Liver (tissue), 9 donors: ENCODE results near the gene IFNG. TPM values are rescaled to one million over a fixed set of nuclear protein-coding genes. Genes with fewer than 3 reads are reported as not detected.

Experiments used
- DNase-seq: peaks from one replicate; pipeline ENCODE4 v3.0.0-alpha.2; 2017; ENCODE audit warnings: low spot score
- H3K27ac ChIP-seq, 2 donors: one replicate each; pipeline ENCODE4 v1.7.0; 2013; ENCODE audit warnings: inconsistent platforms in 2 of 2, low read length in 2 of 2, control low read depth in 1 of 2, low read depth in 1 of 2, mild to moderate bottlenecking in 1 of 2
- H3K27me3 ChIP-seq, 4 donors: one replicate each; pipeline versions ENCODE4 v1.6.1 to v1.7.0; 2013; ENCODE audit warnings: low read length in 3 of 4, inconsistent platforms in 1 of 4, mild to moderate bottlenecking in 1 of 4, moderate library complexity in 1 of 4; ENCODE audit not compliant: control insufficient read depth in 4 of 4, insufficient read depth in 4 of 4
- H3K36me3 ChIP-seq, 4 donors: one replicate each; pipeline versions ENCODE4 v1.6.1 to v1.7.0; 2013; ENCODE audit warnings: low read length in 3 of 4, mild to moderate bottlenecking in 3 of 4, low read depth in 1 of 4, moderate library complexity in 1 of 4; ENCODE audit not compliant: control insufficient read depth in 4 of 4, insufficient read depth in 3 of 4
- H3K4me1 ChIP-seq, 4 donors: one replicate each; pipeline versions ENCODE4 v1.6.1 to v1.7.0; 2013; ENCODE audit warnings: low read length in 3 of 4, mild to moderate bottlenecking in 3 of 4, moderate library complexity in 1 of 4; ENCODE audit not compliant: control insufficient read depth in 4 of 4, insufficient read depth in 4 of 4
- H3K4me3 ChIP-seq, 3 donors: one replicate each; pipeline versions ENCODE4 v1.6.1 to v1.7.0; 2013; ENCODE audit warnings: low read length in 3 of 3, control low read depth in 1 of 3, low read depth in 1 of 3, mild to moderate bottlenecking in 1 of 3
- H3K9ac ChIP-seq, 2 donors: one replicate each; pipeline ENCODE4 v1.7.0; 2013; ENCODE audit warnings: low read length in 2 of 2, mild to moderate bottlenecking in 2 of 2, moderate library complexity in 2 of 2, control low read depth in 1 of 2, low read depth in 1 of 2
- H3K9me3 ChIP-seq, 4 donors: one replicate each; pipeline versions ENCODE4 v1.6.1 to v1.7.0; 2013; ENCODE audit warnings: low read length in 3 of 4; ENCODE audit not compliant: control insufficient read depth in 4 of 4
- CTCF ChIP-seq: fragments of 150-350 bp; IDR thresholded peaks from 2 replicates; pipeline ENCODE4 v1.5.1; 2017; ENCODE audit warnings: improper control_type of control experiment, low read depth, low read length; ENCODE audit not compliant: missing input control
- EGR1 ChIP-seq, 2 donors: IDR thresholded peaks; 2 replicates each; pipeline ENCODE4 v1.6.1; 2016 to 2018; ENCODE audit warnings: antibody characterized with exemption in 2 of 2, low read depth in 2 of 2
- FOXA1 ChIP-seq: IDR thresholded peaks from 2 replicates; pipeline ENCODE4 v1.6.1; 2016; ENCODE audit warnings: antibody characterized with exemption
- FOXA2 ChIP-seq: IDR thresholded peaks from 2 replicates; pipeline ENCODE4 v1.6.1; 2016; ENCODE audit warnings: antibody characterized with exemption
- GABPA ChIP-seq, 2 donors: IDR thresholded peaks in 1 of 2; conservative IDR thresholded peaks in 1 of 2; 2 replicates each; pipeline ENCODE4 v1.6.1; 2016; ENCODE audit warnings: antibody characterized with exemption in 2 of 2, mild to moderate bottlenecking in 1 of 2, moderate library complexity in 1 of 2
- HNF4A ChIP-seq, 2 donors: conservative IDR thresholded peaks; 2 replicates each; pipeline ENCODE4 v1.6.1; 2016; ENCODE audit warnings: antibody characterized with exemption in 2 of 2, mild to moderate bottlenecking in 2 of 2
- HNF4G ChIP-seq: IDR thresholded peaks from 2 replicates; pipeline ENCODE4 v1.6.1; 2016; ENCODE audit warnings: antibody characterized with exemption
- JUND ChIP-seq, 2 donors: IDR thresholded peaks; 2 replicates each; pipeline ENCODE4 v1.6.1; 2016; ENCODE audit warnings: antibody characterized with exemption in 2 of 2
- MAX ChIP-seq: IDR thresholded peaks from 2 replicates; pipeline ENCODE4 v1.6.1; 2016; ENCODE audit warnings: antibody characterized with exemption
- NR2F2 ChIP-seq: IDR thresholded peaks from 2 replicates; pipeline ENCODE4 v1.6.1; 2016; ENCODE audit warnings: antibody characterized with exemption
- RAD21 ChIP-seq, 2 donors: IDR thresholded peaks; 2 replicates each; pipeline ENCODE4 v1.6.1; 2016; ENCODE audit warnings: antibody characterized with exemption in 2 of 2, mild to moderate bottlenecking in 2 of 2
- RXRA ChIP-seq, 2 donors: IDR thresholded peaks; 2 replicates each; pipeline ENCODE4 v1.6.1; 2017 to 2018; ENCODE audit warnings: antibody characterized with exemption in 2 of 2, mild to moderate bottlenecking in 1 of 2
- SP1 ChIP-seq: IDR thresholded peaks from 2 replicates; pipeline ENCODE4 v1.6.1; 2018; ENCODE audit warnings: antibody characterized with exemption, mild to moderate bottlenecking
- TAF1 ChIP-seq: conservative IDR thresholded peaks from 2 replicates; pipeline ENCODE4 v1.6.1; 2016; ENCODE audit warnings: antibody characterized with exemption, mild to moderate bottlenecking
- YY1 ChIP-seq: IDR thresholded peaks from 2 replicates; pipeline ENCODE4 v1.6.1; 2016; ENCODE audit warnings: antibody characterized with exemption, mild to moderate bottlenecking
- WGBS: extraction: QIAGEN DNeasy Blood & Tissue Kit; methylation state at CpG from one replicate; pipeline ENCODE4 v1.1.7; 2013; 5-methylcytosine and 5-hydroxymethylcytosine counted together
- polyA plus RNA-seq, 2 donors: library from polyadenylated mRNA; stranded (reverse) in 1 of 2; unstranded in 1 of 2; fragments of 200-250 nt in 1 of 2; fragments of >200 nt in 1 of 2; fragmentation: Nextera tagmentation in 1 of 2; extraction: Ambion mirVana in 1 of 2; gene quantifications; one replicate each; pipeline versions ENCODE4 v1.2.1 to v1.2.3, GENCODE V29; 2013 to 2015
- total RNA-seq, 2 donors: library from RNA; depleted of rRNA; stranded (reverse); fragments of >200 nt; gene quantifications; one replicate each; pipeline ENCODE4 v1.2.3, GENCODE V29; 2014
- TF ChIP-seq, protein P1 (sequence below): IDR thresholded peaks from 2 replicates; pipeline ENCODE4 v1.6.1; 2016; ENCODE audit warnings: antibody characterized with exemption
- TF ChIP-seq, protein P2 (sequence below): IDR thresholded peaks from 2 replicates; pipeline ENCODE4 v1.6.1; 2016; ENCODE audit warnings: antibody characterized with exemption, mild to moderate bottlenecking
- TF ChIP-seq, protein P3 (sequence below): IDR thresholded peaks from 2 replicates; pipeline ENCODE4 v1.6.1; 2016; ENCODE audit warnings: antibody characterized with exemption
- donor health status: healthy.
- donor health status: healthy.
- donor health status: healthy.
- donor health status: healthy.
- donor health status: healthy.

IFNG gene
- total and polyA plus RNA-seq, 4 donors: 0.08 TPM; not detected in 3

- no peak for TF ChIP-seq CTCF
- TF ChIP-seq EGR1 (IDR thresholded peaks at IDR 0.05; ENCODE audit: low read depth in 2 of 2): no peak
Observed at GRCh38 chr12:68206446-68206845, 46.9 kb upstream of the IFNG start (continued).

DNA sequence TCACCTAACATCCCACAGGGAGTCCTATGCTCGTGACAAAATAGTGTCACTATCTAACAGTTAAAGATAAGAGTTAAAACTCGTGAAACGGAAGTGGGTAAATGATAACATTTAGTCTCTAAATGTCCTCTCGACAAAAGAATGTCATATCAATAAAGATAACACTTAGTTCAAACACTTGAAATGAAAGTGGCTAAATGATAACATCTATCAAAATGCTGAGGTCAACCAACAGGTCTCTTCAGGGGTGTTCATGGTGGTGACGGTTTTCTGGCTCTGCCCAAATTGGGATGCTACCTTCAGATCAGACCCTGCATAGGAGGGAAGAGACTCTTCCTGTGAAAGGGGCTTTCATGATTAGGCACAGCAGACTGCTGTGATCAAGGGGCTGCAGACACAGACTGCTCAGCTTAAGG lies 43.9 kb upstream of the IFNG start:
- Histone ChIP-seq H3K36me3 (no peaks in the 10 kb centered on the region), H3K4me1 (no peaks in the 10 kb centered on the region), H3K27me3 (peaks cover 0 to 7% (median 0%) of the 10 kb centered on the region in 4 donors), H3K9ac (no peak overlapping the region), H3K27ac (no peak overlapping the region), H3K9me3 (no peaks in the 10 kb centered on the region), H3K4me3 (no peak overlapping the region)
- 28% methylated on average over 5 of the region's 5 CpGs for WGBS
- no peak for DNase-seq
- TF ChIP-seq RXRA (IDR thresholded peaks at IDR 0.05) (no peak), GABPA (IDR thresholded peaks at IDR 0.05 in 1 of 2, conservative IDR thresholded peaks at IDR 0.05 in 1 of 2) (no peak)

DNA sequence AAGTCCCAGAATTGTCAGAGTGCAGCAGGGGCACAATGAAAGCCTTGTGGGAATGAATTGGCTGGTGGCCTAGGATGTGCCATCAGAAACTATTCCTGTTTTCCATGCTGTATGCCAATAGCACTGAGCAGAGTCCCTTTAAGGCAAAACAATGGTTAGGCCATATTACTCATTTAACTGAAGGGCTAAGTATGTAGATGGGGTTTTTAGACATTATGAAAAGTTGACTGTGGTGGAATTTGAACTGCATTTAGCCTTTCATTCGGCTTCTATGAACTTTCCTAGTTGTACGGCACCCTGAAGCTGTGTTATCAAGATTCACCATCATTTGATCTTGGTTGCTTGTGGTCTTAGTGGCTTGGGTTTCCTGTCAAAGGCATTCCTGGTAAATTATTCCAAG lies 41.3 kb upstream of the IFNG start:
- H3K27me3 ChIP-seq: peaks cover 0 to 2% (median 0%) of the 10 kb centered on the region in 4 donors
- WGBS: 76% methylated on average over 2 of the region's 2 CpGs
- no peak for DNase-seq
- no peaks in the 10 kb centered on the region for H3K9me3 ChIP-seq
- no peaks in the 10 kb centered on the region for H3K36me3 ChIP-seq
- no peak overlapping the region for H3K9ac ChIP-seq
- TF ChIP-seq HNF4G (no peak), MAX (no peak), HNF4A (conservative IDR thresholded peaks at IDR 0.05) (no peak), RXRA (IDR thresholded peaks at IDR 0.05) (no peak), YY1 (no peak), RAD21 (IDR thresholded peaks at IDR 0.05) (no peak), FOXA2 (no peak), GABPA (IDR thresholded peaks at IDR 0.05 in 1 of 2, conservative IDR thresholded peaks at IDR 0.05 in 1 of 2) (no peak), NR2F2 (no peak), SP1 (no peak), EGR1 (IDR thresholded peaks at IDR 0.05; ENCODE audit: low read depth in 2 of 2) (no peak), JUND (IDR thresholded peaks at IDR 0.05) (no peak), FOXA1 (no peak), CTCF (no peak), TAF1 (no peak)
- TF ChIP-seq, protein P1, sequence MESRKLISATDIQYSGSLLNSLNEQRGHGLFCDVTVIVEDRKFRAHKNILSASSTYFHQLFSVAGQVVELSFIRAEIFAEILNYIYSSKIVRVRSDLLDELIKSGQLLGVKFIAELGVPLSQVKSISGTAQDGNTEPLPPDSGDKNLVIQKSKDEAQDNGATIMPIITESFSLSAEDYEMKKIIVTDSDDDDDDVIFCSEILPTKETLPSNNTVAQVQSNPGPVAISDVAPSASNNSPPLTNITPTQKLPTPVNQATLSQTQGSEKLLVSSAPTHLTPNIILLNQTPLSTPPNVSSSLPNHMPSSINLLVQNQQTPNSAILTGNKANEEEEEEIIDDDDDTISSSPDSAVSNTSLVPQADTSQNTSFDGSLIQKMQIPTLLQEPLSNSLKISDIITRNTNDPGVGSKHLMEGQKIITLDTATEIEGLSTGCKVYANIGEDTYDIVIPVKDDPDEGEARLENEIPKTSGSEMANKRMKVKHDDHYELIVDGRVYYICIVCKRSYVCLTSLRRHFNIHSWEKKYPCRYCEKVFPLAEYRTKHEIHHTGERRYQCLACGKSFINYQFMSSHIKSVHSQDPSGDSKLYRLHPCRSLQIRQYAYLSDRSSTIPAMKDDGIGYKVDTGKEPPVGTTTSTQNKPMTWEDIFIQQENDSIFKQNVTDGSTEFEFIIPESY: no peak
- TF ChIP-seq, protein P2, sequence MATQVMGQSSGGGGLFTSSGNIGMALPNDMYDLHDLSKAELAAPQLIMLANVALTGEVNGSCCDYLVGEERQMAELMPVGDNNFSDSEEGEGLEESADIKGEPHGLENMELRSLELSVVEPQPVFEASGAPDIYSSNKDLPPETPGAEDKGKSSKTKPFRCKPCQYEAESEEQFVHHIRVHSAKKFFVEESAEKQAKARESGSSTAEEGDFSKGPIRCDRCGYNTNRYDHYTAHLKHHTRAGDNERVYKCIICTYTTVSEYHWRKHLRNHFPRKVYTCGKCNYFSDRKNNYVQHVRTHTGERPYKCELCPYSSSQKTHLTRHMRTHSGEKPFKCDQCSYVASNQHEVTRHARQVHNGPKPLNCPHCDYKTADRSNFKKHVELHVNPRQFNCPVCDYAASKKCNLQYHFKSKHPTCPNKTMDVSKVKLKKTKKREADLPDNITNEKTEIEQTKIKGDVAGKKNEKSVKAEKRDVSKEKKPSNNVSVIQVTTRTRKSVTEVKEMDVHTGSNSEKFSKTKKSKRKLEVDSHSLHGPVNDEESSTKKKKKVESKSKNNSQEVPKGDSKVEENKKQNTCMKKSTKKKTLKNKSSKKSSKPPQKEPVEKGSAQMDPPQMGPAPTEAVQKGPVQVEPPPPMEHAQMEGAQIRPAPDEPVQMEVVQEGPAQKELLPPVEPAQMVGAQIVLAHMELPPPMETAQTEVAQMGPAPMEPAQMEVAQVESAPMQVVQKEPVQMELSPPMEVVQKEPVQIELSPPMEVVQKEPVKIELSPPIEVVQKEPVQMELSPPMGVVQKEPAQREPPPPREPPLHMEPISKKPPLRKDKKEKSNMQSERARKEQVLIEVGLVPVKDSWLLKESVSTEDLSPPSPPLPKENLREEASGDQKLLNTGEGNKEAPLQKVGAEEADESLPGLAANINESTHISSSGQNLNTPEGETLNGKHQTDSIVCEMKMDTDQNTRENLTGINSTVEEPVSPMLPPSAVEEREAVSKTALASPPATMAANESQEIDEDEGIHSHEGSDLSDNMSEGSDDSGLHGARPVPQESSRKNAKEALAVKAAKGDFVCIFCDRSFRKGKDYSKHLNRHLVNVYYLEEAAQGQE: no peak
- TF ChIP-seq, protein P3, sequence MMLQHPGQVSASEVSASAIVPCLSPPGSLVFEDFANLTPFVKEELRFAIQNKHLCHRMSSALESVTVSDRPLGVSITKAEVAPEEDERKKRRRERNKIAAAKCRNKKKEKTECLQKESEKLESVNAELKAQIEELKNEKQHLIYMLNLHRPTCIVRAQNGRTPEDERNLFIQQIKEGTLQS: no peak
- H3K4me1 ChIP-seq: no peaks in the 10 kb centered on the region
- H3K4me3 ChIP-seq: no peak overlapping the region
- no peak overlapping the region for H3K27ac ChIP-seq
